NCI-H2081 treated with DMSO at 0.1 percent for 48 hours (cell line): ENCODE results near the gene ZNF512B.
A peak's percentile ranks its signal among the peaks of the same experiment; 100 is the strongest.
"Not testable (repeated sequence)": the region's sequence is repeated elsewhere in the genome, so short reads cannot be mapped to it uniquely, and the experiment has no call there.

ENCODE experiments used
- DNase-seq: peaks from one replicate; lab custom pipeline; 2025; lab: John Stamatoyannopoulos, UW

ZNF512B gene

GRCh38 chr20:63969838-63970713 lies at the start of gene ZNF512B:
Gene ZNF512B, minus strand, starts transcription at chr20:63969930. Its CDS starts 1,980 bp downstream, at chr20:63967950.
- DNase-seq: no peak

- no peak for DNase-seq
Measured at GRCh38 chr20:64015635-64016034, 45.9 kb upstream of the ZNF512B start.

GRCh38 chr20:64012385-64013154 lies 42.8 kb upstream of the ZNF512B start:
- not testable (repeated sequence) for DNase-seq

- no peak for DNase-seq
Measured at GRCh38 chr20:64011366-64011779, 41.6 kb upstream of the ZNF512B start.

- no peak for DNase-seq
Measured at GRCh38 chr20:64010711-64011237, 41.0 kb upstream of the ZNF512B start.

- no peak for DNase-seq
Measured at GRCh38 chr20:64009811-64010387, 40.2 kb upstream of the ZNF512B start.

- peak; percentile 1 for DNase-seq
Measured at GRCh38 chr20:64006902-64007301, 37.2 kb upstream of the ZNF512B start.

- DNase-seq: no peak
Measured at GRCh38 chr20:64006490-64006889, 36.8 kb upstream of the ZNF512B start.

- no peak for DNase-seq
Measured at GRCh38 chr20:64005394-64005793, 35.7 kb upstream of the ZNF512B start.

GRCh38 chr20:64003960-64004725 lies 34.4 kb upstream of the ZNF512B start:
- DNase-seq: no peak

GRCh38 chr20:64001607-64002011 lies 31.9 kb upstream of the ZNF512B start:
- DNase-seq: no peak

GRCh38 chr20:64000906-64001305 lies 31.2 kb upstream of the ZNF512B start:
- DNase-seq: no peak

GRCh38 chr20:63982937-63983336 lies 13.2 kb upstream of the ZNF512B start:
- no peak for DNase-seq

- DNase-seq: peak; percentile 69
Measured at GRCh38 chr20:63980806-63981728, 11.3 kb upstream of the ZNF512B start, which contains the start of gene PRPF6. Gene PRPF6, plus strand, starts transcription at chr20:63981132. Its CDS starts 114 bp downstream, at chr20:63981246.

- no peak for DNase-seq
Measured at GRCh38 chr20:63980317-63980805, 10.6 kb upstream of the ZNF512B start.

GRCh38 chr20:63979557-63980316 lies 10.0 kb upstream of the ZNF512B start, which contains the start of gene SAMD10:
Gene SAMD10, minus strand, starts transcription at chr20:63979642. Its CDS starts 175 bp downstream, at chr20:63979467.
- DNase-seq: no peak

GRCh38 chr20:63979229-63979556 lies 9.5 kb upstream of the ZNF512B start:
- no peak for DNase-seq

- DNase-seq: no peak
Measured at GRCh38 chr20:63978319-63979228, 8.8 kb upstream of the ZNF512B start.
